Panc1 (cell line): ENCODE measurements around the gene PARD3.

Experiments used
- POLR2AphosphoS5 ChIP-seq: IDR thresholded peaks from 2 replicates; pipeline ENCODE4 v1.6.1; 2012; ENCODE audit warnings: mild to moderate bottlenecking, low read depth, low read length, moderate library complexity
- SIN3A ChIP-seq: IDR thresholded peaks from 2 replicates; pipeline ENCODE4 v1.6.1; 2012; ENCODE audit warnings: low read depth, mild to moderate bottlenecking, low read length, moderate library complexity, borderline replicate concordance; ENCODE audit not compliant: insufficient read depth
- TF ChIP-seq, protein P1 (sequence below): fragments of 450-650 bp; IDR thresholded peaks from 2 replicates; pipeline ENCODE4 v1.5.1; 2017; ENCODE audit warnings: mild to moderate bottlenecking
- TF ChIP-seq, protein P2 (sequence below), 2 experiments: IDR thresholded peaks; 2 replicates each; pipeline ENCODE4 v1.6.1; 2011 to 2012; ENCODE audit warnings: low read depth in 2 of 2, control low read depth in 1 of 2, low read length in 1 of 2, mild to moderate bottlenecking in 1 of 2, moderate library complexity in 1 of 2; ENCODE audit not compliant: insufficient read depth in 1 of 2

DNA sequence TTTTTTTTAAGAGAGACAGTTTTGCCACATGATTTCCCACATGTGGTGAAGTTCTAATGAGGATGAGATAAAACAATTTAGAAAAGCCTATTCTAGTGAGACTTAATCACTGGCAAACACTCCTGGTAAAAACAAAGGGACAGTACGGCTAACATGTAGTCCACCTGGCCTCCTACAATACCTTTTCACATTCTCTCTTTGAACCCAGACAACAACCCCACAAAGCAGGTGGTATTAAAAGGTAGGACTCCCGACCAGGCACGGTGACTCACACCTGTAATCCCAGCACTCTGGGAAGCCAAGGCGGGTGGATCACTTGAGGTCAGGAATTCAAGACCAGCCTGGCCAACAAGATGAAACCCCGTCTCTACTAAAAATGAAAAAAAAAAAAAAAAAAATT is 12.4 kb downstream of the PARD3 start:
- TF ChIP-seq, protein P1, sequence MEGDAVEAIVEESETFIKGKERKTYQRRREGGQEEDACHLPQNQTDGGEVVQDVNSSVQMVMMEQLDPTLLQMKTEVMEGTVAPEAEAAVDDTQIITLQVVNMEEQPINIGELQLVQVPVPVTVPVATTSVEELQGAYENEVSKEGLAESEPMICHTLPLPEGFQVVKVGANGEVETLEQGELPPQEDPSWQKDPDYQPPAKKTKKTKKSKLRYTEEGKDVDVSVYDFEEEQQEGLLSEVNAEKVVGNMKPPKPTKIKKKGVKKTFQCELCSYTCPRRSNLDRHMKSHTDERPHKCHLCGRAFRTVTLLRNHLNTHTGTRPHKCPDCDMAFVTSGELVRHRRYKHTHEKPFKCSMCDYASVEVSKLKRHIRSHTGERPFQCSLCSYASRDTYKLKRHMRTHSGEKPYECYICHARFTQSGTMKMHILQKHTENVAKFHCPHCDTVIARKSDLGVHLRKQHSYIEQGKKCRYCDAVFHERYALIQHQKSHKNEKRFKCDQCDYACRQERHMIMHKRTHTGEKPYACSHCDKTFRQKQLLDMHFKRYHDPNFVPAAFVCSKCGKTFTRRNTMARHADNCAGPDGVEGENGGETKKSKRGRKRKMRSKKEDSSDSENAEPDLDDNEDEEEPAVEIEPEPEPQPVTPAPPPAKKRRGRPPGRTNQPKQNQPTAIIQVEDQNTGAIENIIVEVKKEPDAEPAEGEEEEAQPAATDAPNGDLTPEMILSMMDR, result no peak
- TF ChIP-seq, protein P2, sequence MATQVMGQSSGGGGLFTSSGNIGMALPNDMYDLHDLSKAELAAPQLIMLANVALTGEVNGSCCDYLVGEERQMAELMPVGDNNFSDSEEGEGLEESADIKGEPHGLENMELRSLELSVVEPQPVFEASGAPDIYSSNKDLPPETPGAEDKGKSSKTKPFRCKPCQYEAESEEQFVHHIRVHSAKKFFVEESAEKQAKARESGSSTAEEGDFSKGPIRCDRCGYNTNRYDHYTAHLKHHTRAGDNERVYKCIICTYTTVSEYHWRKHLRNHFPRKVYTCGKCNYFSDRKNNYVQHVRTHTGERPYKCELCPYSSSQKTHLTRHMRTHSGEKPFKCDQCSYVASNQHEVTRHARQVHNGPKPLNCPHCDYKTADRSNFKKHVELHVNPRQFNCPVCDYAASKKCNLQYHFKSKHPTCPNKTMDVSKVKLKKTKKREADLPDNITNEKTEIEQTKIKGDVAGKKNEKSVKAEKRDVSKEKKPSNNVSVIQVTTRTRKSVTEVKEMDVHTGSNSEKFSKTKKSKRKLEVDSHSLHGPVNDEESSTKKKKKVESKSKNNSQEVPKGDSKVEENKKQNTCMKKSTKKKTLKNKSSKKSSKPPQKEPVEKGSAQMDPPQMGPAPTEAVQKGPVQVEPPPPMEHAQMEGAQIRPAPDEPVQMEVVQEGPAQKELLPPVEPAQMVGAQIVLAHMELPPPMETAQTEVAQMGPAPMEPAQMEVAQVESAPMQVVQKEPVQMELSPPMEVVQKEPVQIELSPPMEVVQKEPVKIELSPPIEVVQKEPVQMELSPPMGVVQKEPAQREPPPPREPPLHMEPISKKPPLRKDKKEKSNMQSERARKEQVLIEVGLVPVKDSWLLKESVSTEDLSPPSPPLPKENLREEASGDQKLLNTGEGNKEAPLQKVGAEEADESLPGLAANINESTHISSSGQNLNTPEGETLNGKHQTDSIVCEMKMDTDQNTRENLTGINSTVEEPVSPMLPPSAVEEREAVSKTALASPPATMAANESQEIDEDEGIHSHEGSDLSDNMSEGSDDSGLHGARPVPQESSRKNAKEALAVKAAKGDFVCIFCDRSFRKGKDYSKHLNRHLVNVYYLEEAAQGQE (IDR thresholded peaks at IDR 0.05; ENCODE audit: insufficient read depth in 1 of 2, low read depth in 2 of 2, low read length in 1 of 2), result no peak
- TF ChIP-seq SIN3A, result no peak
- TF ChIP-seq POLR2AphosphoS5, result no peak
